HEK293 (cell line): Measurements from ENCODE around the gene RPRML.

Experiments used
- CTCF ChIA-PET: fragments of 350-600 bp; formaldehyde crosslinking; extraction: SDS; loops from one replicate; lab custom pipeline; 2021; ENCODE audit warnings: antibody characterized with exemption; lab: Yijun Ruan, JAX
- POLR2A ChIA-PET: fragments of 300-600 bp; formaldehyde crosslinking; extraction: SDS; loops from one replicate; lab custom pipeline; 2020; ENCODE audit warnings: antibody characterized with exemption, inconsistent platforms; lab: Yijun Ruan, JAX
- H3K27ac ChIP-seq: fragments of 200-500 bp; sonication (Bioruptor generic); 2 replicates; pipeline ENCODE4 v1.5.1; 2014; ENCODE audit warnings: low read depth, low read length, control low read depth, inconsistent platforms; ENCODE audit errors: extremely low read depth
- H3K36me3 ChIP-seq, 2 experiments: fragments of 200-500 bp in 1 of 2; sonication (Bioruptor generic) in 1 of 2; 1 replicate in 1 of 2; 2 replicates in 1 of 2; pipeline ENCODE4 v1.5.1; 2014 to 2017; ENCODE audit warnings: inconsistent platforms in 2 of 2, low read length in 2 of 2; ENCODE audit not compliant: control insufficient read depth in 2 of 2, insufficient read depth in 1 of 2
- H3K4me1 ChIP-seq: fragments of 200-500 bp; sonication (Bioruptor generic); 2 replicates; pipeline ENCODE4 v1.5.1; 2014; ENCODE audit warnings: mild to moderate bottlenecking, low read length, inconsistent platforms; ENCODE audit not compliant: control insufficient read depth, insufficient read depth
- H3K4me3 ChIP-seq: 2 replicates; pipeline ENCODE4 v1.5.1; 2011; ENCODE audit warnings: low read depth, mild to moderate bottlenecking, control low read depth, low read length, moderate library complexity
- H3K9me3 ChIP-seq: fragments of 200-500 bp; sonication (Bioruptor generic); 2 replicates; pipeline ENCODE4 v1.5.1; 2014; ENCODE audit warnings: low read depth, low read length, inconsistent platforms; ENCODE audit not compliant: control insufficient read depth, insufficient read depth
- AEBP2 ChIP-seq: fragments of 450-650 bp; formaldehyde crosslinking; IDR thresholded peaks from 2 replicates; pipeline ENCODE4 v1.5.1; 2016; ENCODE audit warnings: missing biosample characterization, missing genetic modification characterization, borderline replicate concordance
- ATF2 ChIP-seq: fragments of 450-650 bp; formaldehyde crosslinking; IDR thresholded peaks from 2 replicates; pipeline ENCODE4 v1.5.1; 2016; ENCODE audit warnings: missing biosample characterization, missing genetic modification characterization, low read depth
- FEZF1 ChIP-seq: fragments of 450-650 bp; formaldehyde crosslinking; IDR thresholded peaks from 2 replicates; pipeline ENCODE4 v1.5.1; 2016; ENCODE audit warnings: missing biosample characterization, missing genetic modification characterization
- GLIS1 ChIP-seq: fragments of 450-650 bp; formaldehyde crosslinking; IDR thresholded peaks from 2 replicates; pipeline ENCODE4 v1.5.1; 2016; ENCODE audit warnings: missing biosample characterization, missing genetic modification characterization
- OVOL3 ChIP-seq: fragments of 450-650 bp; formaldehyde crosslinking; IDR thresholded peaks from 2 replicates; pipeline ENCODE4 v1.5.1; 2016; ENCODE audit warnings: missing biosample characterization, missing genetic modification characterization
- PBX3 ChIP-seq: sonication (generic); formaldehyde crosslinking; IDR thresholded peaks from 2 replicates; pipeline ENCODE4 v1.8.1; 2022; ENCODE audit warnings: mild to moderate bottlenecking, moderate library complexity, missing genetic modification reagents
- REST ChIP-seq: fragments of 450-650 bp; formaldehyde crosslinking; IDR thresholded peaks from 2 replicates; pipeline ENCODE4 v1.5.1; 2016; ENCODE audit warnings: missing biosample characterization, missing genetic modification characterization
- SP2 ChIP-seq: fragments of 450-650 bp; formaldehyde crosslinking; IDR thresholded peaks from 2 replicates; pipeline ENCODE4 v1.5.1; 2016; ENCODE audit warnings: missing biosample characterization, missing genetic modification characterization
- ZFHX2 ChIP-seq: fragments of 450-650 bp; formaldehyde crosslinking; conservative IDR thresholded peaks from 2 replicates; pipeline ENCODE4 v1.5.1; 2016; ENCODE audit warnings: missing biosample characterization, missing genetic modification characterization
- ZFP3 ChIP-seq: fragments of 450-650 bp; formaldehyde crosslinking; IDR thresholded peaks from 2 replicates; pipeline ENCODE4 v1.5.1; 2016; ENCODE audit warnings: low read depth, missing biosample characterization, missing genetic modification characterization
- ZIC2 ChIP-seq: fragments of 450-650 bp; formaldehyde crosslinking; IDR thresholded peaks from 2 replicates; pipeline ENCODE4 v1.5.1; 2016; ENCODE audit warnings: missing biosample characterization, missing genetic modification characterization
- ZNF23 ChIP-seq: fragments of 450-650 bp; formaldehyde crosslinking; IDR thresholded peaks from 2 replicates; pipeline ENCODE4 v1.5.1; 2016; ENCODE audit warnings: missing biosample characterization, missing genetic modification characterization, borderline replicate concordance
- ZNF433 ChIP-seq: fragments of 450-650 bp; formaldehyde crosslinking; IDR thresholded peaks from 2 replicates; pipeline ENCODE4 v1.5.1; 2016; ENCODE audit warnings: missing biosample characterization, missing genetic modification characterization, low read depth
- ZNF555 ChIP-seq: fragments of 450-650 bp; formaldehyde crosslinking; conservative IDR thresholded peaks from 2 replicates; pipeline ENCODE4 v1.5.1; 2017; ENCODE audit warnings: missing biosample characterization, mild to moderate bottlenecking, missing genetic modification characterization, inconsistent platforms
- ZNF747 ChIP-seq: fragments of 450-650 bp; formaldehyde crosslinking; IDR thresholded peaks from 2 replicates; pipeline ENCODE4 v1.5.1; 2016; ENCODE audit warnings: missing biosample characterization, missing genetic modification characterization
- ZNF792 ChIP-seq: fragments of 450-650 bp; formaldehyde crosslinking; IDR thresholded peaks from 2 replicates; pipeline ENCODE4 v1.5.1; 2016; ENCODE audit warnings: missing biosample characterization, missing genetic modification characterization

RPRML gene

GRCh38 chr17:46950997-46951621, 27.9 kb downstream of the RPRML start:
- CTCF ChIA-PET: interaction anchor here (0.9 to 2.6 kb wide), 3 partner anchors 9 to 46 kb away, joined by 3 to 36 read pairs (median 3); no protein-coding TSS in a partner anchor
- no peak overlapping the region for H3K4me3 ChIP-seq
- H3K9me3 ChIP-seq: no peaks in the 10 kb centered on the region
- no peak overlapping the region for H3K27ac ChIP-seq
- peaks cover 0 to 25% of the 10 kb centered on the region in 2 experiments; a peak in 1 of 3 replicates for H3K36me3 ChIP-seq
- H3K4me1 ChIP-seq: no peaks in the 10 kb centered on the region
- POLR2A ChIA-PET: interaction anchor here (0.6 kb wide), 1 partner anchor 49 kb away, joined by 6 read pairs; no protein-coding TSS in a partner anchor
- TF ChIP-seq ZFHX2 (tag by site-specific recombination) (peak; percentile 8; the same call in 1 of the 2 replicates), GLIS1 (tag by site-specific recombination) (peak; percentile 89), PBX3 (CRISPR knock-in tag) (no peak), ZNF23 (tag by site-specific recombination) (no peak), ZIC2 (tag by site-specific recombination) (peak; percentile 29; the same call in 1 of the 2 replicates), ZFP3 (tag by site-specific recombination) (no peak), ZNF747 (tag by site-specific recombination) (no peak), REST (tag by site-specific recombination) (no peak), FEZF1 (tag by site-specific recombination) (0 out of 2 replicates have a peak, but pooled peaks have one; percentile 12), AEBP2 (tag by site-specific recombination) (no peak), SP2 (tag by site-specific recombination) (no peak), OVOL3 (tag by site-specific recombination) (no peak), ZNF555 (tag by site-specific recombination) (no peak), ATF2 (tag by site-specific recombination) (no peak), ZNF792 (tag by site-specific recombination) (no peak), ZNF433 (tag by site-specific recombination) (no peak)
- TF ChIP-seq, all 188 proteins: peak for 4
